ENCODE measurements around the gene HOXD1.

Gene HOXD1

DNA sequence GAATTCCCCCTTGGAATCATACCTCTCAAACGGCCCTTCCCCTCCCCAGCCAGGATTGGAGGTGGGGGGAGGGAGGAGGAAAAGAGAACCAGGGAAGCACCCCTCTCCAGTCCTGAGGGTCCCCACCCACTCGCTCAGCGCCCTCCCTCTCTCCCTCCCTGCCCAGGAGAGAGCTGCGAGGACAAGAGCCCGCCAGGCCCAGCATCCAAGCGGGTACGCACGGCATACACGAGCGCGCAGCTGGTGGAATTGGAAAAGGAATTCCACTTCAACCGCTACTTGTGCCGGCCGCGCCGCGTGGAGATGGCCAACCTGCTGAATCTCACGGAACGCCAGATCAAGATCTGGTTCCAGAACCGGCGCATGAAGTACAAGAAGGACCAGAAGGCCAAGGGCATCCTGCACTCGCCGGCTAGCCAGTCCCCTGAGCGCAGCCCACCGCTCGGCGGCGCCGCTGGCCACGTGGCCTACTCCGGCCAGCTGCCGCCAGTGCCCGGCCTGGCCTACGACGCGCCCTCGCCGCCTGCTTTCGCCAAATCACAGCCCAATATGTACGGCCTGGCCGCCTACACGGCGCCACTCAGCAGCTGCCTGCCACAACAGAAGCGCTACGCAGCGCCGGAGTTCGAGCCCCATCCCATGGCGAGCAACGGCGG, 17.0 kb upstream of the HOXD1 start:
- Histone ChIP-seq H3K36me3 (ENCODE audit: control insufficient read depth, insufficient read depth, low read length, severe bottlenecking) (no peaks in the 10 kb centered on the region), H3K27me3 (replicated peaks; ENCODE audit: control insufficient read depth, insufficient read depth, low read length) (no peaks in the 10 kb centered on the region), H3K4me1 (ENCODE audit: control insufficient read depth, insufficient read depth, low read length) (peaks cover 10% of the 10 kb centered on the region), H3K9me3 (ENCODE audit: control insufficient read depth, low read length) (no peaks in the 10 kb centered on the region), H3K4me3 (ENCODE audit: low read length) (no peak overlapping the region), H3K9ac (ENCODE audit: low read length) (no peak overlapping the region)
- DNase-seq (ENCODE audit: low read depth): no peak

DNA sequence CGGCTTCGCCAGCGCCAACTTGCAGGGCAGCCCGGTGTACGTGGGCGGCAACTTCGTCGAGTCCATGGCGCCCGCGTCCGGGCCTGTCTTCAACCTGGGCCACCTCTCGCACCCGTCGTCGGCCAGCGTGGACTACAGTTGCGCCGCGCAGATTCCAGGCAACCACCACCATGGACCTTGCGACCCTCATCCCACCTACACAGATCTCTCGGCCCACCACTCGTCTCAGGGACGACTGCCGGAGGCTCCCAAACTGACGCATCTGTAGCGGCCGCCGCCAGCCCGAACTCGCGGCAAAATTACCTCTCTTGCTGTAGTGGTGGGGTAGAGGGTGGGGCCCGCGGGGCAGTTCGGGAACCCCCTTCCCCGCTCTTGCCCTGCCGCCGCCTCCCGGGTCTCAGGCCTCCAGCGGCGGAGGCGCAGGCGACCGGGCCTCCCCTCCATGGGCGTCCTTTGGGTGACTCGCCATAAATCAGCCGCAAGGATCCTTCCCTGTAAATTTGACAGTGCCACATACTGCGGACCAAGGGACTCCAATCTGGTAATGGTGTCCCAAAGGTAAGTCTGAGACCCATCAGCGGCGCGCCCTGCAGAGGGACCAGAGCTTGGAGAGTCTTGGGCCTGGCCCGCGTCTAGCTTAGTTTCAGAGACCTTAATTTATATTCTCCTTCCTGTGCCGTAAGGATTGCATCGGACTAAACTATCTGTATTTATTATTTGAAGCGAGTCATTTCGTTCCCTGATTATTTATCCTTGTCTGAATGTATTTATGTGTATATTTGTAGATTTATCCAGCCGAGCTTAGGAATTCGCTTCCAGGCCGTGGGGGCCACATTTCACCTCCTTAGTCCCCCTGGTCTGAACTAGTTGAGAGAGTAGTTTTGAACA, 16.2 kb upstream of the HOXD1 start:
- Histone ChIP-seq H3K9ac (ENCODE audit: low read length) (no peak overlapping the region), H3K4me3 (ENCODE audit: low read length) (no peak overlapping the region), H3K36me3 (ENCODE audit: control insufficient read depth, insufficient read depth, low read length, severe bottlenecking) (no peaks in the 10 kb centered on the region), H3K27me3 (replicated peaks; ENCODE audit: control insufficient read depth, insufficient read depth, low read length) (no peaks in the 10 kb centered on the region), H3K9me3 (ENCODE audit: control insufficient read depth, low read length) (no peaks in the 10 kb centered on the region), H3K4me1 (ENCODE audit: control insufficient read depth, insufficient read depth, low read length) (peaks cover 10% of the 10 kb centered on the region)
- no peak for DNase-seq (ENCODE audit: low read depth)

GRCh38 chr2:176172895-176173566, 15.4 kb upstream of the HOXD1 start:
- no peaks in the 10 kb centered on the region for H3K27me3 ChIP-seq (replicated peaks; ENCODE audit: control insufficient read depth, insufficient read depth, low read length)
- H3K36me3 ChIP-seq (ENCODE audit: control insufficient read depth, insufficient read depth, low read length, severe bottlenecking): no peaks in the 10 kb centered on the region
- H3K9ac ChIP-seq (ENCODE audit: low read length): no peak overlapping the region
- H3K9me3 ChIP-seq (ENCODE audit: control insufficient read depth, low read length): no peaks in the 10 kb centered on the region
- H3K4me1 ChIP-seq (ENCODE audit: control insufficient read depth, insufficient read depth, low read length): peaks cover 10% of the 10 kb centered on the region
- no peak for DNase-seq (ENCODE audit: low read depth)
- H3K4me3 ChIP-seq (ENCODE audit: low read length): no peak overlapping the region

- Histone ChIP-seq H3K9ac (ENCODE audit: low read length) (peak overlapping the region; percentile 25), H3K9me3 (ENCODE audit: control insufficient read depth, low read length) (no peaks in the 10 kb centered on the region), H3K27me3 (replicated peaks; ENCODE audit: control insufficient read depth, insufficient read depth, low read length) (no peaks in the 10 kb centered on the region), H3K4me3 (ENCODE audit: low read length) (peak overlapping the region; percentile 59), H3K4me1 (ENCODE audit: control insufficient read depth, insufficient read depth, low read length) (peaks cover 16% of the 10 kb centered on the region), H3K36me3 (ENCODE audit: control insufficient read depth, insufficient read depth, low read length, severe bottlenecking) (no peaks in the 10 kb centered on the region)
- no peak for DNase-seq (ENCODE audit: low read depth)
These were observed 14.7 kb upstream of the HOXD1 start for GRCh38 chr2:176173567-176174381.

GRCh38 chr2:176174382-176174823, 14.1 kb upstream of the HOXD1 start:
- no peak for DNase-seq (ENCODE audit: low read depth)
- Histone ChIP-seq H3K4me1 (ENCODE audit: control insufficient read depth, insufficient read depth, low read length) (peaks cover 17% of the 10 kb centered on the region), H3K36me3 (ENCODE audit: control insufficient read depth, insufficient read depth, low read length, severe bottlenecking) (no peaks in the 10 kb centered on the region), H3K27me3 (replicated peaks; ENCODE audit: control insufficient read depth, insufficient read depth, low read length) (no peaks in the 10 kb centered on the region), H3K9me3 (ENCODE audit: control insufficient read depth, low read length) (no peaks in the 10 kb centered on the region), H3K9ac (ENCODE audit: low read length) (peak overlapping the region; percentile 25), H3K4me3 (ENCODE audit: low read length) (peak overlapping the region; percentile 59)

DNA sequence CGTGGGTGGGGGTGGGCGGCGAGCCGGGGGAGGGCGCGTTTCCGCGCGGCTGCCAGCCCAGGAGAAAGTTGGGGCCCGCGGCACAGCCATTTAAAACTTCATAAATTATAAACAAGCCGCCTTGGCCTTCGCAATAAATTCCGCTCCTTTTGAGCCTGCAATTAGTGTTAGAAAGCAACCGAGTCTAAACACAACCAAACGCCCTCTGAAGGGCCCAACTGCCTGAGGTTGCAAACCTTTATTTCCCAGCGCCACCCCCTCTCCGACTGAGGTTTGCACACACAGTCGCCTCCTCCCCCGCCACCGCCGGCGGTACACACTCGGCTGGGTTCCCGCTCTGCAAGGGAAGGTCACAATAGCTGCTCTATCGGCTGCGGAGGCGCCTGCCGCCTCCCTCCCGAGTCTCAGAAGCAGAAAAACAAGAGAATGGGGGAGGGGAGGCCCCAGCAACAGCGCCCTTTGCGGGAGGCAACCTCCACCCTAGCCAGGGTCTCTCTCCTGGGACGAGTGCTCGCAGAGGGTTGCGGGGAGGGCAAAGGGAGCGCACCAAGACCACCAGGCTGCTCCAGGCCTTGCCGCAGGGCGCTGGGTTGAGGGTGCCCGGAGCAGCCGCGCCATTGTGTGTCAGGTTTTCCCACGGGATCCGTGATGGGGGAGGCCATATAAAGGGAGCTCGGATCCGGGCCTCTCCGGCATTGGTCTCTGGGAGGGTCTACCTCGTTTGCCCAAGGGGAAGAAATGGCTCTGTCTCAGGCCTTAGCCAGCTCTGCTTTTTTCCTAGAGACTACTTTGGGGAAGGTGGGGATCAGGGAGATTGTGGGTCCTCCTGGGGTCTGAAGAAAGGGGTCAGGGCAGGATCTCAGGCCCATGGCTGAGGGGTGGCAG, 13.4 kb upstream of the HOXD1 start:
- no peak for DNase-seq (ENCODE audit: low read depth)
- H3K9ac ChIP-seq (ENCODE audit: low read length): no peak overlapping the region
- peaks cover 17% of the 10 kb centered on the region for H3K4me1 ChIP-seq (ENCODE audit: control insufficient read depth, insufficient read depth, low read length)
- no peaks in the 10 kb centered on the region for H3K9me3 ChIP-seq (ENCODE audit: control insufficient read depth, low read length)
- H3K36me3 ChIP-seq (ENCODE audit: control insufficient read depth, insufficient read depth, low read length, severe bottlenecking): no peaks in the 10 kb centered on the region
- no peaks in the 10 kb centered on the region for H3K27me3 ChIP-seq (replicated peaks; ENCODE audit: control insufficient read depth, insufficient read depth, low read length)
- peak overlapping the region; percentile 59 for H3K4me3 ChIP-seq (ENCODE audit: low read length)

GRCh38 chr2:176175709-176176607, 12.5 kb upstream of the HOXD1 start:
- Histone ChIP-seq H3K4me3 (ENCODE audit: low read length) (no peak overlapping the region), H3K36me3 (ENCODE audit: control insufficient read depth, insufficient read depth, low read length, severe bottlenecking) (no peaks in the 10 kb centered on the region), H3K9ac (ENCODE audit: low read length) (no peak overlapping the region), H3K4me1 (ENCODE audit: control insufficient read depth, insufficient read depth, low read length) (peaks cover 17% of the 10 kb centered on the region), H3K27me3 (replicated peaks; ENCODE audit: control insufficient read depth, insufficient read depth, low read length) (no peaks in the 10 kb centered on the region), H3K9me3 (ENCODE audit: control insufficient read depth, low read length) (no peaks in the 10 kb centered on the region)
- DNase-seq (ENCODE audit: low read depth): no peak

DNA sequence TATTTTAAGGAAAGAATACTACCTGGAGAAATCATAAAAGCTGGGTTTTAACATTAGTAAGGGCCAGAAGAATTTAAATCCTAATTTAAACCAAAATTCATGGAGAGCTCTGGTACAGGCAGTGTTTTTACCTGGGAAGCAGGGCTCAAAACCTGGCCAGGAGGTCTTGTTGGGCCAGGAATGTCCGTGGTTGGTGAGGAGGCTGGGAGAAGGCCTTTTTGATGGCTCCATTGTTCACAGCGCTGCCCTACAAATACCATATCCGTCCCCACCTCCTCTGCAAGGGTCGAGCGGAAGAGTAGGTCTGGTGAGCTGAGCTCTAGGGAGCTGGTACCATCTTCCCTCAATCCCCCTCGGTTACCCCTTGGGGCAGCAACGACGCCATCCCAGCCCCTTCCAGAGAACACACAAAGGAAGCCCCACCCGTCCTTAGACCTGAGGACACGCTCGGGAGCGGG, 10.9 kb upstream of the HOXD1 start:
- DNase-seq (ENCODE audit: low read depth): no peak
- H3K4me3 ChIP-seq (ENCODE audit: low read length): peak overlapping the region; percentile 87

GRCh38 chr2:176178038-176178756, 10.3 kb upstream of the HOXD1 start:
- H3K9me3 ChIP-seq (ENCODE audit: control insufficient read depth, low read length): no peaks in the 10 kb centered on the region
- H3K4me3 ChIP-seq (ENCODE audit: low read length): peak overlapping the region; percentile 87
- no peak for DNase-seq (ENCODE audit: low read depth)
- H3K27me3 ChIP-seq (replicated peaks; ENCODE audit: control insufficient read depth, insufficient read depth, low read length): no peaks in the 10 kb centered on the region
- no peaks in the 10 kb centered on the region for H3K36me3 ChIP-seq (ENCODE audit: control insufficient read depth, insufficient read depth, low read length, severe bottlenecking)
- peaks cover 17% of the 10 kb centered on the region for H3K4me1 ChIP-seq (ENCODE audit: control insufficient read depth, insufficient read depth, low read length)
- peak overlapping the region; percentile 58 for H3K9ac ChIP-seq (ENCODE audit: low read length)

More for the DNA sequence above, 10.9 kb upstream of the HOXD1 start:
- Histone ChIP-seq H3K36me3 (ENCODE audit: control insufficient read depth, insufficient read depth, low read length, severe bottlenecking) (no peaks in the 10 kb centered on the region), H3K9me3 (ENCODE audit: control insufficient read depth, low read length) (no peaks in the 10 kb centered on the region), H3K27me3 (replicated peaks; ENCODE audit: control insufficient read depth, insufficient read depth, low read length) (no peaks in the 10 kb centered on the region), H3K9ac (ENCODE audit: low read length) (peak overlapping the region; percentile 58), H3K4me1 (ENCODE audit: control insufficient read depth, insufficient read depth, low read length) (peaks cover 17% of the 10 kb centered on the region)
